Cardiac fibroblast (primary cell): ENCODE measurements around the gene GRHL1.

Experiments
- DNase-seq, 2 donors: peaks; one replicate each; pipeline versions ENCODE4 v3.0.0 to v3.0.0-alpha.2; 2010; ENCODE audit warnings: low read depth in 2 of 2
- H3K4me3 ChIP-seq, 2 donors: replicated peaks in 1 of 2; 1 replicate in 1 of 2; 2 replicates in 1 of 2; pipeline ENCODE4 v1.5.1; 2011; ENCODE audit warnings: low read depth in 2 of 2, low read length in 2 of 2, mild to moderate bottlenecking in 2 of 2, moderate library complexity in 1 of 2
- CTCF ChIP-seq: IDR thresholded peaks from one replicate; pipeline ENCODE4 v1.5.1; 2011; ENCODE audit warnings: low read depth, mild to moderate bottlenecking, low read length, inconsistent platforms

Gene GRHL1

GRCh38 chr2:9998916-9999654 is 47.6 kb downstream of the GRHL1 start:
- H3K4me3 ChIP-seq, result no peak overlapping the region
- TF ChIP-seq CTCF, result no peak
- no peak for DNase-seq

GRCh38 chr2:9999693-10000092 is 48.2 kb downstream of the GRHL1 start:
- no peak for TF ChIP-seq CTCF
- no peak overlapping the region for H3K4me3 ChIP-seq
- no peak for DNase-seq

GRCh38 chr2:10000541-10000940 is 49.0 kb downstream of the GRHL1 start:
- no peak for DNase-seq
- H3K4me3 ChIP-seq, result no peak overlapping the region
- TF ChIP-seq CTCF, result no peak

GRCh38 chr2:10001586-10001985 is 50.1 kb downstream of the GRHL1 start:
- TF ChIP-seq CTCF, result no peak
- no peak for DNase-seq
- no peak overlapping the region for H3K4me3 ChIP-seq

GRCh38 chr2:10002109-10002508 is 50.6 kb downstream of the GRHL1 start:
- no peak for TF ChIP-seq CTCF
- DNase-seq, result no peak
- no peak overlapping the region for H3K4me3 ChIP-seq

GRCh38 chr2:10002681-10003080 is 51.2 kb downstream of the GRHL1 start:
- no peak overlapping the region for H3K4me3 ChIP-seq
- TF ChIP-seq CTCF, result no peak
- no peak for DNase-seq
